Measurements from ENCODE around the gene ARG2.

The ARG2 gene

DNA sequence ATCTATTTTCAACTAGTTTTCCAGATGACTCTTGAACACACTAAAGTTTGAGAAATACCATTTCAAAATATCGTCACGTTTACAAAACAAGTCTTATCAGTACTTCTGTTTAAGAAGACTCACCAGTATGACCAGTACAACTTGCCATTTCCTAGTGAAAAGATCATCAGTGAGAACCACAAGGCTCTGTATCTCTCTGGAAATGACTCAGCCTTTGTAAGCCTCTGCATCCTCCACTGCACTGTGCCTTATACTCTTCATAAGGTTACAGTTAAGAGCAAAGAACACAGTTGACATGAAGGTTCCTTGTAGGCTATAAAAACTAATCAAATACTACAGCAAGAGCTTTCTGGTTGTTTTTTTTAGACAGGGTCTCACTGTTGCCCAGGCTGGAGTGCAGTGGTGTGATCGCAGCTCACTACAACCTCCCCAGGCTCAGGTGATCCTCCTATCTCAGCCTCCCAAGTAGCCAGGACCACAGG, 60.4 kb downstream of the ARG2 start:
- FAIRE-seq = peak; percentile 84
- DNase-seq (ENCODE audit: low spot score) = peak; percentile 65

DNA sequence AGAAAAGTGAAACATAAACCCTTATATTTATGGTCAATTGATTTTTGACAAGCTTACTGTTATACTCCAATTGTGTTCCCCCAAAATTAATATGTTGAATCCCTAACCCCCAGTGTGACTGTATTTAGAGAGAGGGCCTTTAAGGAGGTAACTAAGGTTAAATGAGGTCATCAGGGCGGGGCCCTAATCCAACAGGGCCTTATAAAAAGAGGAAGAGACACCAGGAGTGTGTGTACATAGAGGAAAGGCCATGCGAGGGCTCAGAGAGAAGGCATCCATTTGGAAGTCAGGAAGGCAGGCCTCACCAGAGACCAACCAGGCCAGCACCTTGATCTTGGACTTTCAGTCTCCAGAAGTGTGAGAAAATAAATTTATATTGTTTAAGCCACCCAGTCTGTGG, 61.2 kb downstream of the ARG2 start:
- DNase-seq (ENCODE audit: low spot score) (no peak), FAIRE-seq (no peak)

GRCh38 chr14:67683842-67684241, 64.1 kb downstream of the ARG2 start:
- DNase-seq (ENCODE audit: low spot score) (no peak), FAIRE-seq (no peak)

DNA sequence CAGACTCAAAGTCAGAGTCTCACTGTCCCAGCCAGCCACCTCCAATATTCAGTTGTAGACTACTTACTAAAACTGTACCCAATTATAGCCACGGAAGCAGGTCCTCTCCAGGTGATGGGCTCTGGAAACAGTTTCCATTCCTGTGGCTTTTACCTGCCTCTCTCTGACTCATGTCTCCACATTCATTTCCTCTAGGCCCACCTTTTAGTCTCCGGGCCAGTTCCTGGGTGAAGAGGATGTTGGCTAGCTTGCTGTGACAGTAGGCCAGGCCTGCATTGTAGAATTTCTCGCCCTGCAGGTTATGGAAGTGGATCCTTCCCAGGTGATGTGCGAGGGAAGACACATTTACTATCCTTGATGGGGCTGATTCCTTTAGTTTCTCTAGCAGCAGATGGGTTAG, 70.3 kb downstream of the ARG2 start:
- FAIRE-seq (no peak), DNase-seq (ENCODE audit: low spot score) (no peak)

GRCh38 chr14:67694791-67695393, 75.2 kb downstream of the ARG2 start:
- FAIRE-seq = peak; percentile 49
- peak; percentile 65 for DNase-seq (ENCODE audit: low spot score)

DNA sequence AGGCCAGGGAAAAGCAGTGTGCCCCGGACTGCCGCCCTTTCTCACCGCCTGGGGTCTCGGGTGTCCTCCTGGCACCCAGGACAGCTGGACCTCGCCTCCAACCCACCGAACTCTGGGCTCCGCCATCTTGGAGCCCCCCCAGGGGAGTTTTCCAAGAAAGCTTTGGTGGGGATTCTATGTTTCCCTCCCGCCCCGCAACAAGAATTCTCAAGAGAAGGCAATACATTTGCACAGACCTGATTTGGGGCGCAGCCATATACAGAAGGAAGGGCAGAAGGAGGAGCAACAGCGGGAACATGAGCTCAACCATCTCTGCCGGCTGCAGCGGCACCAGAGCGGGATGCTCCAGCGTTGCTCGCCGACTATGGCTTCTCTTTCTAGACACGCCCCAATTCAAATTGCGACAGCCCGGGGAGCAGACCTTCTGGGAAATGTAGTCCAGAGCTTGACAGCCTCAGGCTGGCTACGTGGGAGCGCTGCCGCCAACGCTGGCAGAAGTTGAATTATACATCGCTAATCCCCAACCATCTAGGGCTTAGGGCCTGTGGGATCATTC, 75.8 kb downstream of the ARG2 start, which contains the start of gene RDH11:
RDH11 (minus strand) TSS at position 371 of the 556 bp plus-strand sequence; CDS start at position 310, 61 bp downstream.
- peak; percentile 70 for DNase-seq (ENCODE audit: low spot score)
- no peak for FAIRE-seq

DNA sequence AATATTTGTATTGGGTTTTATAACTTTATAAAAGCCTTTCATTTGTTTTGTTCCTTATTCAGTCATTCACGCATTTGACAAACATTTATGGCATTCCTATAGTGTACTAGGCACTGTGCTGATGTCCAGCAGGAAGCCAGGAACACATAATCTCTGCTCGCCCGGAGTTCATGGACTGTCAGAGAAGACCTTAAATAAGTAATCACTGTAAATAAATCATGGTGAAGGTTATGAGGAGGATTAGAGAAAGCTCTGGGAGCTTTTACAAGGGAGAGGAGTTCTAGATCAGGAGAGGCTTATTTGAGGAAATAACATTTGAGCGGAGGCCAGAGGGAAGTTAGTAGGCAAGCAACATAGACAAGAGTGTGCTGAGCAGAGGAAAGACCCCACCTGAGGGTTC, 77.3 kb downstream of the ARG2 start:
- no peak for FAIRE-seq
- no peak for DNase-seq (ENCODE audit: low spot score)

- no peak for DNase-seq (ENCODE audit: low spot score)
- FAIRE-seq = no peak
Observed at GRCh38 chr14:67698179-67698578, 78.5 kb downstream of the ARG2 start.
